ENCODE results near the gene SEM1.

GRCh38 chr7:96645084-96645483 lies 64.6 kb downstream of the SEM1 start:
- no peak for TF ChIP-seq CTCF (IDR thresholded peaks at IDR 0.05 in 4 of 5, conservative IDR thresholded peaks at IDR 0.05 in 1 of 5)
- no peak for TF ChIP-seq POLR2A (IDR thresholded peaks at IDR 0.05)
